OCI-LY1 (cell line): ENCODE results near the gene LRRC71.

Experiments used
- H2AFZ ChIP-seq: fragments of 200-600 bp; sonication (generic), shearing (Covaris generic); 2 replicates; pipeline ENCODE4 v1.6.0; 2014; ENCODE audit warnings: antibody characterized with exemption, mild to moderate bottlenecking, low read length
- H3F3A ChIP-seq: fragments of 200-600 bp; sonication (generic), shearing (Covaris generic); 2 replicates; pipeline ENCODE4 v1.6.0; 2014; ENCODE audit warnings: mild to moderate bottlenecking, antibody characterized with exemption, low read length, moderate library complexity; ENCODE audit not compliant: insufficient read depth
- H3K27ac ChIP-seq: fragments of 200-600 bp; sonication (generic); 2 replicates; pipeline ENCODE4 v1.5.1; 2014; ENCODE audit warnings: low read length, mixed run types, mild to moderate bottlenecking, low read depth; ENCODE audit not compliant: poor library complexity, severe bottlenecking
- H3K27me3 ChIP-seq: fragments of 200-600 bp; sonication (generic); 2 replicates; pipeline ENCODE4 v1.6.0; 2014; ENCODE audit warnings: antibody characterized with exemption, mild to moderate bottlenecking, low read length, moderate library complexity; ENCODE audit not compliant: insufficient read depth
- H3K36me3 ChIP-seq: fragments of 200-600 bp; sonication (generic); 2 replicates; pipeline ENCODE4 v1.6.1; 2014; ENCODE audit warnings: mild to moderate bottlenecking, antibody characterized with exemption, low read length, moderate library complexity, mixed read lengths; ENCODE audit not compliant: insufficient read depth
- H3K4me1 ChIP-seq: fragments of 200-600 bp; sonication (generic); 2 replicates; pipeline ENCODE4 v1.5.1; 2014; ENCODE audit warnings: mild to moderate bottlenecking, low read length, moderate library complexity; ENCODE audit not compliant: insufficient read depth, severe bottlenecking
- H3K4me2 ChIP-seq: fragments of 200-600 bp; sonication (generic), shearing (Covaris generic); 2 replicates; pipeline ENCODE4 v1.6.1; 2014; ENCODE audit warnings: low read length
- H3K4me3 ChIP-seq: fragments of 200-600 bp; sonication (generic); 2 replicates; pipeline ENCODE4 v1.5.1; 2014; ENCODE audit warnings: low read length, low read depth, mild to moderate bottlenecking, mixed read lengths; ENCODE audit not compliant: poor library complexity, severe bottlenecking
- H3K79me2 ChIP-seq: fragments of 200-600 bp; shearing (Covaris generic); 2 replicates; pipeline ENCODE4 v1.6.1; 2016; ENCODE audit warnings: mixed run types, low read length, mixed read lengths; ENCODE audit not compliant: insufficient read depth
- H3K9ac ChIP-seq: fragments of 200-600 bp; sonication (generic), shearing (Covaris generic); 2 replicates; pipeline ENCODE4 v1.6.1; 2014; ENCODE audit warnings: mild to moderate bottlenecking, low read length, mixed read lengths
- H3K9me2 ChIP-seq: fragments of 200-600 bp; sonication (generic), shearing (Covaris generic); 2 replicates; pipeline ENCODE4 v1.6.1; 2014; ENCODE audit warnings: low read depth, mild to moderate bottlenecking, low read length, mixed read lengths
- H3K9me3 ChIP-seq: fragments of 200-600 bp; shearing (Covaris generic); 2 replicates; pipeline ENCODE4 v1.6.1; 2014; ENCODE audit warnings: low read length, mixed read lengths
- H4K20me1 ChIP-seq: fragments of 200-600 bp; sonication (generic), shearing (Covaris generic); 2 replicates; pipeline ENCODE4 v1.6.0; 2016; ENCODE audit warnings: mild to moderate bottlenecking, low read length; ENCODE audit not compliant: insufficient read depth
- CTCF ChIP-seq: fragments of 200-600 bp; sonication (generic), shearing (Covaris generic); IDR thresholded peaks from 2 replicates; pipeline ENCODE4 v1.5.1; 2017; ENCODE audit warnings: mild to moderate bottlenecking, antibody characterized with exemption, low read length, moderate library complexity, mixed read lengths
- EZH2 ChIP-seq: fragments of 200-600 bp; sonication (generic), shearing (Covaris generic); IDR thresholded peaks from 2 replicates; pipeline ENCODE4 v1.8.0; 2017; ENCODE audit warnings: borderline replicate concordance, mixed run types, mild to moderate bottlenecking, antibody characterized with exemption, low read length, moderate library complexity, mixed read lengths

The LRRC71 gene

GRCh38 chr1:156921053-156921529 is 659 bp downstream of the LRRC71 start:
- Histone ChIP-seq H3F3A (no peaks in the 10 kb centered on the region), H2AFZ (no peak overlapping the region), H3K36me3 (no peaks in the 10 kb centered on the region), H3K4me3 (no peak overlapping the region), H3K9me3 (no peaks in the 10 kb centered on the region), H3K27ac (no peak overlapping the region), H3K27me3 (peaks cover 3% of the 10 kb centered on the region; the same call in 1 of the 2 replicates), H3K4me1 (no peaks in the 10 kb centered on the region), H4K20me1 (no peaks in the 10 kb centered on the region), H3K4me2 (no peak overlapping the region), H3K9me2 (no peaks in the 10 kb centered on the region), H3K79me2 (no peaks in the 10 kb centered on the region), H3K9ac (no peak overlapping the region)
- TF ChIP-seq EZH2 (no peak), CTCF (no peak)

- TF ChIP-seq CTCF (no peak), EZH2 (no peak)
These were observed 2.7 kb downstream of the LRRC71 start for GRCh38 chr1:156922986-156923669.

GRCh38 chr1:156923670-156924477 is 3.4 kb downstream of the LRRC71 start:
- Histone ChIP-seq H2AFZ (no peak overlapping the region), H3K9me2 (no peaks in the 10 kb centered on the region), H3K4me3 (no peak overlapping the region), H3K27ac (no peak overlapping the region), H3K9me3 (no peaks in the 10 kb centered on the region), H3K4me2 (no peak overlapping the region), H4K20me1 (no peaks in the 10 kb centered on the region), H3K27me3 (peaks cover 4% of the 10 kb centered on the region; the same call in 1 of the 2 replicates), H3K9ac (no peak overlapping the region), H3F3A (no peaks in the 10 kb centered on the region), H3K4me1 (no peaks in the 10 kb centered on the region), H3K79me2 (no peaks in the 10 kb centered on the region), H3K36me3 (no peaks in the 10 kb centered on the region)
- no peak for TF ChIP-seq CTCF
- TF ChIP-seq EZH2: no peak

More at GRCh38 chr1:156922986-156923669, 2.7 kb downstream of the LRRC71 start:
- no peak overlapping the region for H3K4me3 ChIP-seq
- no peaks in the 10 kb centered on the region for H3K4me1 ChIP-seq
- no peaks in the 10 kb centered on the region for H3K9me2 ChIP-seq
- H3K9me3 ChIP-seq: no peaks in the 10 kb centered on the region
- H3K27ac ChIP-seq: no peak overlapping the region
- H3K9ac ChIP-seq: no peak overlapping the region
- H3K79me2 ChIP-seq: no peaks in the 10 kb centered on the region
- H3K27me3 ChIP-seq: peaks cover 3% of the 10 kb centered on the region; the same call in 1 of the 2 replicates
- H2AFZ ChIP-seq: no peak overlapping the region
- H3K4me2 ChIP-seq: no peak overlapping the region
- no peaks in the 10 kb centered on the region for H4K20me1 ChIP-seq
- no peaks in the 10 kb centered on the region for H3F3A ChIP-seq
- no peaks in the 10 kb centered on the region for H3K36me3 ChIP-seq
